Psoas muscle (tissue), 8 donors: Measurements from ENCODE around the gene EEF1AKMT2. TPM values are rescaled to one million over a fixed set of nuclear protein-coding genes. Genes with fewer than 3 reads are reported as not detected.
A peak's percentile ranks its signal among the peaks of the same experiment; 100 is the strongest.

Experiments
- ATAC-seq, 4 donors: fragments of 200-7000 bp; cut with Tn5 transposase; one replicate each; pipeline ENCODE4 v1.9.1; 2020; ENCODE audit warnings: moderate library complexity in 3 of 4, mild to moderate bottlenecking in 2 of 4
- DNase-seq, 2 donors: peaks; one replicate each; pipeline ENCODE4 v3.0.0-alpha.2; 2020
- H3K27ac ChIP-seq: fragments of 200-600 bp; one replicate; pipeline ENCODE4 v1.8.0; 2022
- H3K27me3 ChIP-seq, 3 donors: fragments of 200-600 bp in 1 of 3; one replicate each; pipeline versions ENCODE4 v1.6.1 to v1.8.0; 2013 to 2022; ENCODE audit warnings: low read length in 2 of 3, mild to moderate bottlenecking in 2 of 3, moderate library complexity in 1 of 3; ENCODE audit not compliant: insufficient read depth in 3 of 3
- H3K36me3 ChIP-seq, 2 donors: fragments of 200-600 bp in 1 of 2; one replicate each; pipeline versions ENCODE4 v1.6.1 to v1.8.0; 2013 to 2022; ENCODE audit warnings: low read depth in 1 of 2, mild to moderate bottlenecking in 1 of 2, moderate library complexity in 1 of 2; ENCODE audit not compliant: insufficient read depth in 1 of 2
- H3K4me1 ChIP-seq: fragments of 200-600 bp; one replicate; pipeline ENCODE4 v1.8.0; 2022
- H3K4me3 ChIP-seq: fragments of 200-600 bp; one replicate; pipeline ENCODE4 v1.8.0; 2022; ENCODE audit warnings: mild to moderate bottlenecking
- H3K9me3 ChIP-seq: fragments of 200-600 bp; one replicate; pipeline ENCODE4 v1.8.0; 2022
- WGBS, 3 donors: extraction: QIAGEN DNeasy Blood & Tissue Kit; methylation state at CpG; one replicate each; pipeline versions ENCODE4 v1.1.6 to v1.1.7; 2013; 5-methylcytosine and 5-hydroxymethylcytosine counted together
- intact Hi-C, 2 donors: fragments of 100-400 bp; cut with DNase I; formaldehyde crosslinking; loops; one replicate each; pipeline versions ENCODE4 v1.11.0 to v1.14.2; 2022
- polyA plus RNA-seq, 3 donors: library from polyadenylated mRNA; stranded (reverse); fragments of 200-250 nt; gene quantifications; one replicate each; pipeline ENCODE4 v1.2.3, GENCODE V29; 2013
- total RNA-seq, 4 donors: library from RNA; stranded (reverse); fragmentation: NEBNext Ultra II Directional in 2 of 4; extraction: Animal tissue kit (Norgen Biotek cat#: 25700) in 2 of 4; gene quantifications; one replicate each; pipeline versions ENCODE4 v1.2.1 to v1.2.4, GENCODE V29; 2021 to 2023
- TF ChIP-seq, protein P1 (sequence below): fragments of 200-600 bp; IDR thresholded peaks from one replicate; pipeline ENCODE4 v1.8.0; 2022; ENCODE audit warnings: antibody characterized with exemption
- donor health status: healthy with polysubstance abuse.
- donor health status: DM: no; HTN: no; CAD: no; lungs with moderate emphysema.
- donor health status: Bipolar disorder and iron deficiency.
- donor health status: healthy.
- donor health status: DM: yes; HTN: yes; CAD: no.
- donor health status: DM: no; HTN: no; CAD: no.
- donor health status: DM: no; HTN: no; CAD: no.
- donor health status: DM: yes; HTN: yes; CAD: no.

The EEF1AKMT2 gene
- total and polyA plus RNA-seq, 7 donors, result 3.3 to 11.9 (median 9.1) TPM

DNA sequence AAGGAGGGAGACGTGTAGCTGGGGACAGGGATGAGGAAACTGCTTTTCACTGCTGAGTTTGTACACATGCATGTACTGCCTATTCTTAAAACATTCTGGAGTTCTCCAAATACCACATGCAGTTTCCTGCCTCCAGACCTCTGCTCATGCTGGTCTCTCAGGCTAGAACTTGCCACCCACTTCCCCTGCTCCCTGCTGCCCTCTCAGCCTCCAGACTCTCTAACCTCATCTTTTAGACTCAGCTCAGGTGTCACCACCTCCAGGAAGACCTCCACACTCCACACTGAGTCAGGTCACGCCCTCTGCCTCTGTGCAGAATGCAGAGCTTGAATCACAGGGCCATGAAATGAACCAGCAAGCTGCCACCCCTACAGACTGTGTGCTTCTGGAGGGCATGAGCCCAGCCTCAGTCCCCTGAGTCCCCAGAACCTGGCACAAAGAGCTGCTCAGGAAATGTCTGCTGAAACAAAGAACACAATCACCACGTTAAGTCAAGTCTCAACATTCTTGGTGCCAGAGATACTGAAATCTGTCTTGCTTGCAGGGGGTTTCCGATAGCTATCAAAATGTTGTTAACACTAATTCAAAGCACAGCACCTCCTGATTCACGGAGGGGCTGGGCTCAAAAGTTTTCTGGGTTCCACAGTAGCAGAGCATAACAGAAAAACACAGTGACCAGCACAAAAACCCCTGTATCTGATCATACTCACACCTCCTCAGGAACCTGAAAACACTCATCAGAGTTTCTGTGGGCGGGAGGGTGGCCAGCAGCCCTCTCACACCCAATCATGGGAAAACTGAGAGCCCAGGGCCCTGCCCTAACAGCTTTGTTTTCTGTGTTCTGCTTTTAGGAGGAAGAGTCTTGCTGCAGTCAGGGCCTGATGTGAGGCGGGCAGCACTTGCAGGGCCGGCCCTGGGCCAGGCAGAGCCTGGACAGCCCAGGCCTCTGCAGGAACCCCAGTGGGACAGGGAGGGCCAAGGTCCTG lies 68.6 kb downstream of the EEF1AKMT2 start:
- Histone ChIP-seq H3K4me3 (peak overlapping the region; percentile 1), H3K4me1 (peaks cover 88% of the 10 kb centered on the region)
- no peak for DNase-seq

DNA sequence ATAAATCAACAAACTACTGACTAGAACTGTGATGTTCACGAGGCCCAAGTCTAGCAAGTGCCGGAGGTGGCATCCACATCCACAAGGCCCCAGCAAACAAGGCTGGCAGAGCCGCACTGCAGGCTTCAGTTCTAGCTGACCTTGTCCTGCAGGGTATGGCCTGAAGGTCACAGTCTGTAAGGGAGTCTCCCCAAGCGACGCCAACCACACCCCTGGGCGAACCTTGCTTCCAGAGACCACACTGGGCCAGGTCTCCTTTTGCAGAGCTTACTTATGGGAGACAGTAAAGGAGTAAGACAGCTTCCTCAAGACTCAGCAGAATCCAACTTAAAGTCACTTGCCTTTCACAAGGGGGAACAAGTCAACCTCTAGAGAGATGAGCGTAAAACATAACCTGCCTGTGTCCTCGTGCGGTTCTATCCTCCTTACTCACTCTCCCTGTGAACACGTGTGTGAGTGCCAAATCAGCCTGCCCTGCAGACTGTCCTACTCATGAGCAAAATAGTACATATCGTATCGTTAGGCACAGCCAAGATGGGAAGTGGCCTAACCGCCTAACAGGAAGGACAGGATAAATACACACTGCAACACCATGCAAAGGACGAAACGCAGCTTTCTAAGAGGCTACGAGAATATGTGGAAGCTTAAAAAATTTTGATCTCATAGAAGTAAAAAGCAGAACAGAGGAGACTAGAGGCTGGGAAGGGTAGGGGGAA lies 70.2 kb downstream of the EEF1AKMT2 start:
- Histone ChIP-seq H3K36me3 (no peaks in the 10 kb centered on the region), H3K27me3 (no peaks in the 10 kb centered on the region), H3K9me3 (no peaks in the 10 kb centered on the region), H3K27ac (peak overlapping the region; percentile 80), H3K4me3 (no peak overlapping the region), H3K4me1 (peaks cover 90% of the 10 kb centered on the region)
- peak; percentile 67 to 89 for DNase-seq
- intact Hi-C loops, result no loop called here
- TF ChIP-seq, protein P1, sequence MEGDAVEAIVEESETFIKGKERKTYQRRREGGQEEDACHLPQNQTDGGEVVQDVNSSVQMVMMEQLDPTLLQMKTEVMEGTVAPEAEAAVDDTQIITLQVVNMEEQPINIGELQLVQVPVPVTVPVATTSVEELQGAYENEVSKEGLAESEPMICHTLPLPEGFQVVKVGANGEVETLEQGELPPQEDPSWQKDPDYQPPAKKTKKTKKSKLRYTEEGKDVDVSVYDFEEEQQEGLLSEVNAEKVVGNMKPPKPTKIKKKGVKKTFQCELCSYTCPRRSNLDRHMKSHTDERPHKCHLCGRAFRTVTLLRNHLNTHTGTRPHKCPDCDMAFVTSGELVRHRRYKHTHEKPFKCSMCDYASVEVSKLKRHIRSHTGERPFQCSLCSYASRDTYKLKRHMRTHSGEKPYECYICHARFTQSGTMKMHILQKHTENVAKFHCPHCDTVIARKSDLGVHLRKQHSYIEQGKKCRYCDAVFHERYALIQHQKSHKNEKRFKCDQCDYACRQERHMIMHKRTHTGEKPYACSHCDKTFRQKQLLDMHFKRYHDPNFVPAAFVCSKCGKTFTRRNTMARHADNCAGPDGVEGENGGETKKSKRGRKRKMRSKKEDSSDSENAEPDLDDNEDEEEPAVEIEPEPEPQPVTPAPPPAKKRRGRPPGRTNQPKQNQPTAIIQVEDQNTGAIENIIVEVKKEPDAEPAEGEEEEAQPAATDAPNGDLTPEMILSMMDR, result no peak
- 23 to 34% (median 24%) methylated on average over 16 of the region's 16 CpGs for WGBS, 3 donors
- ATAC-seq, result peak; percentile 81 to 83 (median 82)

More for the DNA sequence above, 68.6 kb downstream of the EEF1AKMT2 start:
- TF ChIP-seq, protein P1, result no peak
- peak overlapping the region; percentile 80 for H3K27ac ChIP-seq
- WGBS, 3 donors, result 33 to 50% (median 40%) methylated on average over 8 of the region's 8 CpGs
- intact Hi-C loops, result no loop called here
- no peaks in the 10 kb centered on the region for H3K36me3 ChIP-seq
- no peaks in the 10 kb centered on the region for H3K27me3 ChIP-seq
- H3K9me3 ChIP-seq, result no peaks in the 10 kb centered on the region
- peak in 2 of 4 donors; percentile 8 to 12 for ATAC-seq

DNA sequence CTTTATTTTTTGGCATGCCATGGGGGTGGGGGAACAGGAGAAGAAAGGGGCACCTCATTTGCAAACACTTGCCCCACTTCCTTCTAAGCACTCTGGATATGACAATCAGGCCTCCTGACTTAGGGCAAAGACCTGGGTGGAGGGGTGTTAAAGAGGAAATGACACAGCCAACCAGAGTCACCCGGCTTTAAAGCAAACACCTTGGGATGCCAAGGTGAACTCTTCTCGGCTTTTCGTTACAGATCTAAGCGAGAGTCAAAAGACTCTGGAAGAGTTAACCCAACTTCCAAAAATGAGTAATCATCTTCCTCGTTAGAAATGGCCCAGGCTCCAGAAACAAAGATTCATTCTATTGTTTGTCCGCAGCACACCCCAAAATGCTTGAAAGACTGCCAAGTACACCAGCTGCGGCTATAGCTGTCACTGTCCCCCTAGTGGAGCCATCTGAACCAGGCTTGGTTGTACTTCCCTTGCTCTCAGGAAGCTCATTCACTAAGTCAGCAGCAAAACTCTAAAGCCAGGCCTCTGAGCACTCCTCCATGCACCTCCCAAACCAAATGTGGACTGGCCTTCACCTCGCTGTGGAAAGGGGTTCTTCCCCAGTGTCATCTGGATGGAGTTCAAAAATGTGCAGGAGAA lies 72.4 kb downstream of the EEF1AKMT2 start:
- H3K27me3 ChIP-seq, result no peaks in the 10 kb centered on the region
- H3K4me1 ChIP-seq, result peaks cover 77% of the 10 kb centered on the region
- peak overlapping the region; percentile 80 for H3K27ac ChIP-seq
- H3K4me3 ChIP-seq, result no peak overlapping the region
- intact Hi-C loops, result no loop called here
- H3K9me3 ChIP-seq, result no peaks in the 10 kb centered on the region
- TF ChIP-seq, protein P1, result peak; percentile 46
- WGBS, 3 donors, result 13 to 20% (median 16%) methylated on average over 8 of the region's 8 CpGs
- ATAC-seq (peak; percentile 27 to 57 (median 50)), DNase-seq (peak; percentile 59 to 75)
- no peaks in the 10 kb centered on the region for H3K36me3 ChIP-seq

DNA sequence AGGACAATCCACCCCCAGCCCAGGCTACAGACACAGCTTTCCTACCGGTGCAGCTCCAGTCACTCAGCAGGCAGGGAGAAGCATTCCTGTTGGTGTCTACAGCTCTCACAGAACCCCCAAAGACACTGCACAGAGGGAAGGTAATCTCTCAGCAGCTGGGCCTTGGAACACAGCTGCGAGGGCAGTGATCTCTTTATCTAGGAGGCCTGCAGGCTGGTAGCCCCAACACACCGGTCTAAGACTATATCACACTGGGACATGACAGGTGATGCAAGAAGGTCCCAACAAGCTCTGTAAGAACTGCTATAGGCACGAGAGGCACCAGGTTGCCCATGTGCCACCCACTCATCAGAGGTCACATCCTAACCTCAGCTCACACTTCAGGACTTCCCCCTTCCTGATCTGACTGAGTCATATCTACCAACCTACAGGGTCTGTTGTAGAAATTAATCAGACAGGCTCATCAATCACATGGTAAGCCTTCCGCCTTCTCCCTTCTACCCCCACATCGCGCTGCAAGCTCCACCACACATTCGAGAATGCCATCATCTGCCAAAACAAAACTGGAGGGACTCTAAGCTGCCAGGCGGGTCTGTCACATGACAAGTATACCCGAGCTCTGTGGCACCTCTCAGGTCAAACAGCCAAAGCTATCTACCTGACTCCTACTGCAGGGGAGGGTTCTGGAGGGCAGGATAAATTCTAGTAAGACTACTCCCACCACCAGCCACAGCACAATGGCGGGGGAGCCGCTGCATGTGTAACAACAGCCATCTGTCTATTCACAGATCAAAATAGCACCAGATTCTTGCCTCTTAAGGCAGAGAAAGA lies 73.6 kb downstream of the EEF1AKMT2 start:
- Histone ChIP-seq H3K9me3 (no peaks in the 10 kb centered on the region), H3K36me3 (no peaks in the 10 kb centered on the region), H3K4me1 (peaks cover 75% of the 10 kb centered on the region), H3K27ac (peak overlapping the region; percentile 80), H3K27me3 (no peaks in the 10 kb centered on the region), H3K4me3 (no peak overlapping the region)
- intact Hi-C loops, result no loop called here
- WGBS, 3 donors, result 36 to 55% (median 38%) methylated on average over 12 of the region's 12 CpGs
- ATAC-seq (peak; percentile 14 to 45 (median 40)), DNase-seq (peak in 1 of 2 donors; percentile 53)
- TF ChIP-seq, protein P1, result no peak
